Vagina (tissue), 2 donors: ENCODE results near the gene PTPN6.

ENCODE experiments used
- CTCF ChIP-seq, 3 experiments: fragments of 450-650 bp in 2 of 3; fragments of 200-600 bp in 1 of 3; sonication (generic) in 1 of 3; IDR thresholded peaks; one replicate each; pipeline ENCODE4 v1.5.1; 2017 to 2019; ENCODE audit warnings: antibody characterized with exemption in 3 of 3, mild to moderate bottlenecking in 2 of 3, moderate library complexity in 2 of 3
- POLR2AphosphoS5 ChIP-seq, 2 donors: sonication (generic); formaldehyde crosslinking; IDR thresholded peaks; one replicate each; pipeline ENCODE4 v1.9.0; 2017; ENCODE audit warnings: antibody characterized with exemption in 2 of 2, mild to moderate bottlenecking in 2 of 2, low read depth in 1 of 2; ENCODE audit not compliant: insufficient read depth in 1 of 2

- TF ChIP-seq CTCF (IDR thresholded peaks at IDR 0.05) (no peak), POLR2AphosphoS5 (IDR thresholded peaks at IDR 0.05; ENCODE audit: insufficient read depth in 1 of 2, low read depth in 1 of 2) (no peak)
These were observed 23.0 kb downstream of the PTPN6 start for GRCh38 chr12:6974180-6974579.
